Fibroblast of the aortic adventitia (primary cell): ENCODE data around the gene ITFG1. TPM values are rescaled to one million over a fixed set of nuclear protein-coding genes. Genes with fewer than 3 reads are reported as not detected.
"Not testable (repeated sequence)": the region's sequence is repeated elsewhere in the genome, so short reads cannot be mapped to it uniquely, and the experiment has no call there.

Experiments
- DNase-seq: peaks from one replicate; pipeline ENCODE4 v3.0.0-alpha.2; 2010; ENCODE audit warnings: low read depth
- H3K4me3 ChIP-seq: 2 replicates; pipeline ENCODE4 v1.5.1; 2011; ENCODE audit warnings: low read depth, mild to moderate bottlenecking, control low read depth, low read length, moderate library complexity
- CTCF ChIP-seq: IDR thresholded peaks from 2 replicates; pipeline ENCODE4 v1.5.1; 2011; ENCODE audit warnings: mild to moderate bottlenecking, low read length, control low read depth, inconsistent platforms; ENCODE audit not compliant: insufficient read depth
- total RNA-seq: library from RNA; depleted of rRNA; stranded (reverse); fragments of >200 nt; gene quantifications from 2 replicates; pipeline ENCODE4 v1.2.3, GENCODE V29; 2012; ENCODE audit warnings: low replicate concordance

Gene ITFG1
- total RNA-seq, 1 donor = 62.4 TPM

- no peak for TF ChIP-seq CTCF
- DNase-seq = no peak
- no peak overlapping the region for H3K4me3 ChIP-seq
Observed at GRCh38 chr16:47449788-47450187, 11.1 kb downstream of the ITFG1 start.

GRCh38 chr16:47448830-47449575 is 11.9 kb downstream of the ITFG1 start:
- DNase-seq = no peak
- no peak for TF ChIP-seq CTCF
- no peak overlapping the region for H3K4me3 ChIP-seq

GRCh38 chr16:47446431-47446830 is 14.4 kb downstream of the ITFG1 start:
- no peak for TF ChIP-seq CTCF
- no peak for DNase-seq
- no peak overlapping the region for H3K4me3 ChIP-seq

GRCh38 chr16:47442884-47443283 is 18.0 kb downstream of the ITFG1 start:
- H3K4me3 ChIP-seq, DNase-seq: not testable (repeated sequence)

GRCh38 chr16:47440066-47440465 is 20.8 kb downstream of the ITFG1 start:
- H3K4me3 ChIP-seq, DNase-seq: not testable (repeated sequence)

- H3K4me3 ChIP-seq, DNase-seq: not testable (repeated sequence)
Observed at GRCh38 chr16:47434274-47434673, 26.6 kb downstream of the ITFG1 start.

GRCh38 chr16:47431960-47432359 is 28.9 kb downstream of the ITFG1 start:
- no peak for TF ChIP-seq CTCF
- no peak overlapping the region for H3K4me3 ChIP-seq
- DNase-seq = no peak

GRCh38 chr16:47426806-47427205 is 34.1 kb downstream of the ITFG1 start:
- TF ChIP-seq CTCF = no peak
- no peak for DNase-seq
- H3K4me3 ChIP-seq = no peak overlapping the region
